K562 (cell line): Measurements from ENCODE around the gene CCNL2.

ENCODE experiments used
- MAFK ChIP-seq: IDR thresholded peaks from 2 replicates; pipeline ENCODE4 v1.6.1; 2011; ENCODE audit warnings: low read length, improper control_type of control experiment
- POLR2A ChIP-seq: fragments of 450-650 bp; conservative IDR thresholded peaks from 2 replicates; pipeline ENCODE4 v1.6.1; 2016
- ZNF449 ChIP-seq: fragments of 250-450 bp; sonication (Bioruptor Pico); IDR thresholded peaks from 2 replicates; pipeline ENCODE4 v1.8.0; 2022; ENCODE audit warnings: moderate library complexity, mild to moderate bottlenecking, inconsistent platforms

- TF ChIP-seq ZNF449, result no peak
- no peak for TF ChIP-seq MAFK
- no peak for TF ChIP-seq POLR2A
Observed at GRCh38 chr1:1373815-1374588, 25.1 kb downstream of the CCNL2 start.
